ENCODE measurements around the gene ZMYND8.
"Not testable (repeated sequence)": the region's sequence is repeated elsewhere in the genome, so short reads cannot be mapped to it uniquely, and the experiment has no call there.

ZMYND8 gene

DNA sequence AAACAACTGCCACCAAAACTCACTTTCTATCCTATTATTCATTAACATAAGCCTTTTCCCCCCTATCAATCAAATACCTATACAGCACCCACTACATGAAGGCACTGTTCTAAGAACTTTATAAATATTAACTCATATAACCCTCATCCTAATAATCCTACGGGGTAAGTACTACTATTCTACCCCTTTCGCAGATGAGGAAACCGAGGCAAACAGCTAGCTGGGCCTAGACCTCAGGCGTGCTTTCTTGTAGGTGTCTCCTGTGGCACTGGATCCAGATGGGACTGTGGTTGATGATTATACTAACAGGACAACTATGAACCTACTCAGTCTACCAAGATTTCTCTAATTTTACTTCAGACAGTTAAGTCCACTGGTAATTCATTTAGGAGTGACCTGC lies 131.6 kb downstream of the ZMYND8 start:
- no peak for DNase-seq (ENCODE audit: low read depth)

GRCh38 chr20:47224300-47224791 lies 132.2 kb downstream of the ZMYND8 start:
- no peak for DNase-seq (ENCODE audit: low read depth)

DNA sequence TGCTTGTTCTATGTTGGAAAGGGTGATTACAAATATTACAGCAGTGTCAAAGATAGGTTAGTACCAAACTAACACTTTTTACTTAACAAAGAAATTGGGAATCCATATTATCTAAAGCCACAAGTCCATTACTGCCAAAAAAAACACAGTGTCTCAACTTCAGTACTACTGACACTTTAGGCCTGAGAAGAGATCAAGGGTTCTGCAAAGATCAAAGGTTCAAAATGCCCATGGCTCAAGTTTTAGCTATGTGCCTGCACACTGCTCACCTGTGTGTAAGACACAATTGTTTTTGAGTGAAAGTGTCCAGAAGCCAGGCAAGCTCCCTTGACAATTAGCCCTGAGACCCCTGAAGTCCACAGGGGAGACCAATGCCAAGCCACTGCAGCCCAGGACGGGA lies 132.6 kb downstream of the ZMYND8 start:
- no peak for DNase-seq (ENCODE audit: low read depth)

GRCh38 chr20:47222468-47223119 lies 133.9 kb downstream of the ZMYND8 start:
- no peak for DNase-seq (ENCODE audit: low read depth)

- DNase-seq (ENCODE audit: low read depth): no peak
Measured at GRCh38 chr20:47221036-47221625, 135.4 kb downstream of the ZMYND8 start.

GRCh38 chr20:47220161-47220582 lies 136.3 kb downstream of the ZMYND8 start:
- DNase-seq (ENCODE audit: low read depth): peak; percentile 42

- no peak for DNase-seq (ENCODE audit: low read depth)
Measured at GRCh38 chr20:47217482-47218446, 138.7 kb downstream of the ZMYND8 start.

DNA sequence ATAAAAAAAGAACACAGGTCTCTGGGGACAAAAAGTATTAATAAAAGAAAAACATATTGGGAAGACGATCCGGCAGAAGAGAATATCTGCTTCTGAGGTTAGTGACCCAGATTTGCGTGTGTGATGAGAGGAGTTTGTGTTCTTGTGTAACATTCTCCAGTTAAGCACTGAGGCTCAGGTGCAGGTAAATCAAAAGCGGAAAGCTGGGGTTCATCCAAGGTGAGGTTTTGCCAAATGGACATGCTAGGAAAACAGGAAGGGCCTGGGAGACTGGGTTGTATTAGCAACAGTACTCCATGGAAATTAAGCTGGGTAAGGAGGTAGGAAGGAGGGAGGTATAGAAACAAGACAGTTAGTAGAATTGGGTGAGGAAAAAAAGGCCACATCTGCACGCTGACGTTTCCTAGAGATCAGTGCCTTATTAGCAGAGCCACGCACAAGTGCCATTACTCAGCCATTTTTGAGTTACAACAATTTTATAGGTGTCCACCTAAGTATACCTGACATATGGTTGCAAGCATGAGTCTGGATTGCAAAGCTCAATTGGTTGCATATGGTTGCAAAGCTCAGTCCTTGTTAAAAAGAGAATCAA lies 139.6 kb downstream of the ZMYND8 start:
- DNase-seq (ENCODE audit: low read depth): no peak

GRCh38 chr20:47215653-47216397 lies 140.7 kb downstream of the ZMYND8 start:
- no peak for DNase-seq (ENCODE audit: low read depth)

GRCh38 chr20:47213966-47214365 lies 142.5 kb downstream of the ZMYND8 start:
- no peak for DNase-seq (ENCODE audit: low read depth)

DNA sequence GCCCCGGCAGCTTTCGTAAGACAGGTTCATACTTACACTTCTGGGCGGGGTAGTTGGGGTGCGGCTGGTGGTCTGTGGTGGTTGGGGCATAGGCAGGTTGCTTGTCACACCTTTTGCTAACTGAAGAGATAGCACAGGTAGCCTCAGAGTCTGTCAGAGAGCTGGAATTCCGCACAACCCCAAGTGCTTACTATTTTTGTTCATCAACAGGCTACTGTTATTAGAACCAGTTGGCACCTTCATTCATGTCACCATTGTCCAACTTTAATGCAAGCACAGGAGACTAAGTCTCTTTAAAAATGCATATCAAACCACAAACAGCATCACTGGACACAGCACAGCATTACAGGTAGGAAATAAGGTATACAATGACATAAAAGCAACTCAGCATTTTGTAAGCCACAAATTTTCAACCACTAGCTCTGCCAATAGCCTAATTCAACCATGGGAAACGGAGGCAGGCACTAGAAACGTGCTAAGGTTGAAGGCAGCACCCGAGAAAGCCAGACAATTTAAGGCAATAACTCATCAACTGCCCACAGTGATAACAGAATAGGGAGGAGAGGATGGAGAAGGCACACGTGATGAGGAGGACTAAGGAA lies 143.8 kb downstream of the ZMYND8 start:
- no peak for DNase-seq (ENCODE audit: low read depth)

DNA sequence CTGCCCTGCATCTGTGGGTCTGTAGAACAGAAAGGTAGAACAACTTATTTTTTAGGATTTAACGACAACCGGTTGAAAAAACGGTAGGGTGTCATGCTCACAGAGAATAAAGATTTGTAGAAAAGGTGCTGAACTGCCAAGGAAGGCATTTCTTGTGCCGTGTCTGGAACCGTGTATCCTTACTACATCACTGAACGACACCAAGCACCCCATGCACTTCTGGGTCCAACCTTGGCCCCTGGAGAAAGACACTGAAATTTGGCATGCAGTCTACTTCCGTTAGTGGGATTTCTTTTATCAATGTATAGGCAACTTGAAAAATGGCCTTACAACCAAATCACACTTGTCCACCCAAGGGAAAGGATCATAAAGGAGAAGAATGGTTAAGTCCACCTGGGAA lies 145.5 kb downstream of the ZMYND8 start:
- DNase-seq (ENCODE audit: low read depth): no peak

DNA sequence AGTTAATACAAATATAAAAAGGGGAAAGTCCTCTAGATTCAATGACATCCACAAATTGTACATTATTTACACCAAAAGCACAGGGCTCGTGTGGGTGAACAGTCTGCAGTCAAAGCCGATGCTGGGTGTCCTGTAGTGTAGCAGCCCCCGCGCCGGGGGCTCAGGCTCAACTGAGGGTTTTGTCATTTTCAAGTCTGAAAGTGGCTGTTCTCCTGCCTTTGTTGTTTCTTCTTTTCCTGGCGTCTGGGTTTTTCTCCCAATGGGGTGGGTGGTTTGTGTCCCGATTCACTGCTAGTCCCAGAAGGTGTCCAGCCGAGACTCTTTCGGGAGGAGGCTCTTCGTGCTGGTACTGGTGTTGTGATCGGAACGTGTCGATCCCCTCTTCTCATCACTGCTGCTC lies 146.0 kb downstream of the ZMYND8 start:
- DNase-seq (ENCODE audit: low read depth): no peak

- no peak for DNase-seq (ENCODE audit: low read depth)
Measured at GRCh38 chr20:47209982-47210381, 146.5 kb downstream of the ZMYND8 start.

GRCh38 chr20:47208534-47209174 lies 147.8 kb downstream of the ZMYND8 start:
- DNase-seq (ENCODE audit: low read depth): no peak

GRCh38 chr20:47206962-47207641 lies 149.4 kb downstream of the ZMYND8 start:
- DNase-seq (ENCODE audit: low read depth): no peak

DNA sequence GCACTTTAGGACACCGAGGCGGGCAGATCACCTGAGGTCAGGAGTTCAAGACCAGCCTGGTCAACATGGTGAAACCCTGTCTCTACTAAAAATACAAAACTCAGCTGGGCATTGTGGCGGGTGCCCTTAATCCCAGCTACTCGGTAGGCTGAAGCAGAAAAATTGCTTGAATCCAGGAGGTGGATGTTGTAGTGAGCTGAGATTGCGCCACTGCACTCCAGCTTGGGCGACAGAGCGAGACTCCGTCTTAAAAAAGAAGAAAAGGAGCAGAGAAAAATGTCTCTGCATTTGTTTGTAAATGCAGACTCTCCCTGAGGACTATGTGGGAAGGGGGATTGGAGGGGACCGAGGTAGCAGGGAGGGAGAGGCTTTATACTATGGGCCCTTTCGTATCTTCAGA lies 149.9 kb downstream of the ZMYND8 start:
- not testable (repeated sequence) for DNase-seq (ENCODE audit: low read depth)

DNA sequence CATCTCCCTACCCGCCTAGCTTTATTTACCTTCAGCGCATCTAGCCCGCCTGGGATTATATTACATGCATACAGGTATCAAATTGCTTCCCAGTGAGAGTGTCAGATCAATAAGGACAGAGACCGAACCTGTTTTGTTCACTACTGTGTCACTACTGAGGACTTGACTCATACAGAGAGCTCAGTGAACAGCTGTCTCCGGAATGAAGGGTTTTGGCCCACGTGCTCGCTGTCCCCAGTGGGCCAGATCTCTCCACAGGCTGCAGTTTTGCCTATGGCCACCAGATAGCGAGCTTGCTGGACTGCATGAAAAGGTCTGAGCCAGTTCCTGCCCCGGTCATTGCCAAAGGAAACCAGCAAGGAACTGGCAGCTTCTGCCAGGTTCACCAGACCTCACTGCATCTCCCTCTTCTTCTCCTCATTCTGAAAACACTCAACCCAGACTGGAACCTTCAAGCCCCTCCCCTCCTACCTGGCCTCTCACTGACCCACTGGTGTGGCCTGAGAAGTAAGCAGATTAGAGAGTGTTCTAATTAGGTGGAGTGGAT lies 150.8 kb downstream of the ZMYND8 start:
- no peak for DNase-seq (ENCODE audit: low read depth)

- DNase-seq (ENCODE audit: low read depth): not testable (repeated sequence)
Measured at GRCh38 chr20:47204850-47205122, 151.7 kb downstream of the ZMYND8 start.
